Measurements from ENCODE around the gene CFAP298.

DNA sequence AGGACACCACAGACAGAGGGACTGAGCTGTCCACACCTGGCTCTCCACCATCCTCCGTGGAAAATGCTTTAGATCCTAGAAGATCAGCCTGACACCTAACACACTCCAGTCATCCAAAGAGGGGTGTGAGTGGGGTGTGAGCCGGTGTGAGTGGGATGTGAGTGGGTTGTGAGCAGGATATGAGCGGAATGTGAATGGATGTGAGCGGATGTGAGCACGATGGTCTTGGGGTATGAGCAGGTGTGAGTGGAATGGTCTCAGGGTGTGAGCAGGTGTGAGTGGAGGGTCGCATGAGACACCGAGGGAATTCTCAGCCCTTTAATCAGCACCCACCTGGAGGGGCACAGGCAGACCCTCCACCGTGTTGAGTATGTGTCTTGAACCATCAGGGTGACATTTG is 27.7 kb downstream of the CFAP298 start:
- TF ChIP-seq GLIS3 (CRISPR knock-in tag; IDR thresholded peaks at IDR 0.05) (no peak), PATZ1 (CRISPR knock-in tag; IDR thresholded peaks at IDR 0.05; ENCODE audit: borderline replicate concordance) (no peak), RARB (CRISPR knock-in tag; IDR thresholded peaks at IDR 0.05) (no peak), ZFP30 (CRISPR knock-in tag; IDR thresholded peaks at IDR 0.05) (no peak), CREB5 (CRISPR knock-in tag; IDR thresholded peaks at IDR 0.05; ENCODE audit: low read depth) (no peak), BACH2 (CRISPR knock-in tag; IDR thresholded peaks at IDR 0.05; ENCODE audit: borderline replicate concordance) (no peak), ZFP3 (CRISPR knock-in tag; IDR thresholded peaks at IDR 0.05) (no peak), ZNF8 (CRISPR knock-in tag; IDR thresholded peaks at IDR 0.05) (no peak), PPARA (CRISPR knock-in tag; IDR thresholded peaks at IDR 0.05; ENCODE audit: borderline replicate concordance) (no peak)

Measured in SK-N-SH treated with all-trans-retinoic acid at 6 μM for 48 hours (cell line).